GM21528 (cell line): Measurements from ENCODE around the gene SLC35F6.
"Not testable (repeated sequence)": the region's sequence is repeated elsewhere in the genome, so short reads cannot be mapped to it uniquely, and the experiment has no call there.

ENCODE experiments used
- ATAC-seq: cut with Tn5 transposase; IDR thresholded peaks from one replicate; pipeline ENCODE4 v1.9.1; 2021; ENCODE audit warnings: mild to moderate bottlenecking, moderate library complexity; ENCODE audit not compliant: unreplicated experiment, low FRiP score

The SLC35F6 gene

DNA sequence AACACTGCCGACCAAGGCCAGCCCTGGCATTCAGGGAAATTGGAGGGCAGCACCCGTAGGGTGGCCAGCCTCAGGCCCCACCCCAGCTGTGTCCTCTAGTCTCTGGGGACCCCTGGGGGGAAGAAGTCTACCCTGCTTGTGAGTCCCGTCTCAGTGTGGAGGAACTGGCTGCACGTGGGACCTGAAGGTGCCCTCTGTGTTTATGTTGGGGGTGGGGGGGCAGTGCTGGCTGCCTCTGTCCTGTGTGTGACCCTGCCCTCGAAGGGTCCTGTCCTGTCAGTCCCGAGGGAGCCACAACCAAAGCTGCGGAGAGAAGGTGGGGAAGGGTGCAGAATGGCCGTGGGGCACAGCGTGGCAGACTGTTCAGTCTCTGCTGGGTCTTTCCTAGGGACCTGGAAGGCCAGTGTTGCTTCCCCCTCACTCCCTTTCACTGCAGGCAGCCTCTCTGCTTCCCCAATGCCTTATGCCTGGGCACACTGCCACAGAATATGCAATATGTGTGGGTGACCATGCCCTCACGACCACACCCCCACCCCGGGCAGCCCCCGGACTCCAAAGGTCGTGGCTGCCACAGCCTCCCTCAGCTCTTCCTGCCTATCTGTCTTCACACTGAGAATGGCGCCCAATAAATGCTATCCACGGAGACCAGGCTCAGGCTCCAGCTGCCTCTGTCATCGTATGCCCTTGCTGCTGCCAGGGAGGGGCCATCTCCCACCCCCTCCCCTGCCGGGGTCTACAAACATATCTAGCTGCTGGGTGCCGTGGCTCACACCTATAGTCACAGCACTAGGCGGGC, 33.3 kb upstream of the SLC35F6 start:
- ATAC-seq, result no peak

- ATAC-seq, result no peak
Measured at GRCh38 chr2:26731714-26732113, 32.4 kb upstream of the SLC35F6 start.

GRCh38 chr2:26732446-26732845, 31.6 kb upstream of the SLC35F6 start:
- ATAC-seq, result no peak

DNA sequence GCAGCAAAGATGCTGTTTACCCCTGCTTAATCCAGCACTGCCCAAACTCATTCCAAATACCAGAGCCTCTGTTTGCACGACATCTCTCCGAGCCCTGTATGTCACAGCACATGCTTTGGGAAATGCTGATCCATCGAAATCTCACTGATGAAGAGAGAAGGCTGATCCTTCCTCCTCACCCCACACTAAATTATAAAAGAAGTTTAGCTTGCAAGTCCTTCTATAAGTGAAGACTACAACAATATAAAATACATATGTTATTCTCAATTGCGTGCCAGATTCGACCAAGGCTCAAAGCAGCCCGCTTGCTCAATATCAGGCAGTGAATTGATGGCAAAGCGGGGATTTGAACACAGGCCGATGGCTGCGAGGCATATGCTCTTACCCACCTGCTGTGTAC, 30.7 kb upstream of the SLC35F6 start:
- ATAC-seq, result no peak

GRCh38 chr2:26735097-26735496, 29.0 kb upstream of the SLC35F6 start:
- ATAC-seq, result no peak

- ATAC-seq, result no peak
Measured at GRCh38 chr2:26735883-26736588, 28.0 kb upstream of the SLC35F6 start.

- ATAC-seq, result no peak
Measured at GRCh38 chr2:26737221-26737620, 26.9 kb upstream of the SLC35F6 start.

- ATAC-seq, result no peak
Measured at GRCh38 chr2:26738481-26738880, 25.6 kb upstream of the SLC35F6 start.

DNA sequence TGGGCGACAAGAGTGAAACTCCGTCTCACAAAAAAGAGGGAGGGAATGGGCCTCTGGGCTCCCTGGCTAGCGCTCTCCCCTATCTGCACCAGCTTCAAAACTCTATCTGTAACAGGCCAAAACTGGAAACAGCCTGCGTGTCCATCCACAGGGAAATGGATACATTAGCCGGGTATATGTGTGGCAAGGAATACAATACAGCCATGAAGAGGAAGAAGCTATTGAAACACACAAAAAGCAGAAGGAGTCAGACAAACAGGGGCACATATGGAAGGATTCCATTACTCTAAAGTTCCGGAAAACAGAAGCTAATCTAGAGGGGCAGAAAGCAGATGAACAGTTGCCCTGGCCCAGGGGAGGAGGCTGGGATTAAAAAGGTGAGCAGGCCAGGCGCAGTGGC, 24.6 kb upstream of the SLC35F6 start:
- ATAC-seq, result no peak

- ATAC-seq, result no peak
Measured at GRCh38 chr2:26740346-26740745, 23.7 kb upstream of the SLC35F6 start.

DNA sequence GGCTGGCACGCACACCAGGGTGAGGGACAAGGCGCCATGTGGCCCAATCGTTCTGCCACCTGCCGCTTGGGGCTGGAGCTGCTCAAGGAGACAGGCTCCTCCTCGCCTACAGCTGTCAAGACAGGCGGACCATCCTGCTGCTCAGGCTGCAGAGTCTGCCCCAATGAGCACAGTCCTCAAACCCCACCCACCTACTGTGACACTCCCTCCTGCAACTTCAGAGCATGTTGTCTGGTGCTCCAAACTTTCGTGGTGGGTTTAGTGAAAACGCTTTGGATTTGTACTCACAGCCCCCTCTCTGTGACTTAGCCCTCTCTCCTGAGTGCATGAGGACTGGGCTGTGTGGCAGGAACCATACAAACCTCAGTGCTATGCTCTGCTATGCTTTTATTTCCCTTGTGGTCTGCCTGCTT, 23.2 kb upstream of the SLC35F6 start:
- no peak for ATAC-seq

GRCh38 chr2:26742048-26742770, 21.9 kb upstream of the SLC35F6 start:
- ATAC-seq, result no peak

- ATAC-seq, result no peak
Measured at GRCh38 chr2:26743852-26744251, 20.2 kb upstream of the SLC35F6 start.

GRCh38 chr2:26744953-26745352, 19.1 kb upstream of the SLC35F6 start:
- ATAC-seq, result no peak

DNA sequence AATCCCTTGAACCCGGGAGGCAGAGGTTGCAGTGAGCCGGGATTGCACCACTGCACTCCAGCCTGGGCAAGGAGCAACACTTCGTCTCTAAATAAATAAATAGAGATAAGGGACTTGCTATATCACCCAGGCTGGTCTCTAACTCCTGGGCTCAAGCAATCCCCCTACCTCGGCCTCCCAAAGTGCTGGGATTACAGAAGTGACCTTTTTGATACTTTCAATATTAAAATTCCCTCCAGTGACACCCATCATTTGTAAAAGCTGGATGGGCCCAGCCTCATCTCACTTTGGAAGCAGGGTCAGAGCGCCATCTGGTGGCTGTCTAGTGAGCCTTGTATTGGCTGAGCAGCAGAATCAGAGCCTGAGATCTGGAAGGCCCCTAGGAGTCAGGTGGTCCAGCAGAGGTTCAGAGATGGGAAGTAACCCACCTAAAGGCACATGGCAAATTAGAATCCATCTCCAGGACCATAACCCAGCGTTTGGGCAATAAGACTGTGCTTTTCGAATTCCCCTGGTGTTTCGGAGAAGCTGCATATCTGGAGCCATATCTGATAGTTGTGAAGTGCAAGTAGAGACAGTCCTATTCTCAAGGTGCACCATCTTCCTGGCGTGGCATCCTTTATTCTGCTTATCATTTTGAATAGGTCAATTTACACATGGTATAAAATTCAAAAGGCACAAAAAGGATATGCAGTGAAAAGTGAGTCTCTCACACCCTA, 18.3 kb upstream of the SLC35F6 start:
- no peak for ATAC-seq

DNA sequence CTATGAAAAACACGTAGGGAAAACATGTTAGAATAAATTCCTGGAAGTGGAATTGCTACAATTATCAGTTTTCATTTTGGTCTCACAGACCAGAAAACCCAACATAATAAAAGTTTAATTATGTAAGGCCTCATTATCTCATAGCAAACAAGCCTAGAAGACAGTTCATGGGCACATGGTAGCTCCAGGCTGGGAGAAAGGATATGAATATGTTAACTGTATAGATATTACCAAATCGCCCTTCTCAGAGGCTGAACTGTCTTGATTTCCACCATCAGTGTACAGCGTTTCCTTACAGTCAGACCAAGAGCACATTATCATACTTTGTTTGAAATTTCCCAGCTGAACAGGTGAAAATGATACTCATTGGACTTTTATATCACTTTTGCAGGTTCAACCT, 17.1 kb upstream of the SLC35F6 start:
- no peak for ATAC-seq

GRCh38 chr2:26749787-26750420, 14.2 kb upstream of the SLC35F6 start:
- ATAC-seq, result not testable (repeated sequence)

DNA sequence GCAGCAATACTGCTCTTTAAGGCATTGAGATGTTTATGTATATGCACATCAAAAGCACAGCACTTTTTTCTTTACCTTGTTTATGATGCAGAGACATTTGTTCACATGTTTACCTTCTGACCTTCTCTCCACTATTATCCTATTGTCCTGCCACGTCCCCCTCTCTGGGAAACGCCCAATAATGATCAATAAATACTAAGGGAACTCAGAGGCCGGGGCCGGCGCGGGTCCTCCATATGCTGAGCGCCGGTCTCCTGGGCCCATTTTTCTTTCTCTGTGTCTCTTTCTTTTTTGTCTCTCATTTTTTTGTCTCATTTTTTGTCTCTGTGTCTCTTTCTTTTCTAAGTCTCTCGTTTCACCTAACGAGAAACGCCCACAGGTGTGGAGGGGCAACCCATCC, 13.6 kb upstream of the SLC35F6 start:
- ATAC-seq, result not testable (repeated sequence)

- no peak for ATAC-seq
Measured at GRCh38 chr2:26752656-26753055, 11.4 kb upstream of the SLC35F6 start.

GRCh38 chr2:26754539-26754938, 9.5 kb upstream of the SLC35F6 start:
- no peak for ATAC-seq
